HepG2 (cell line): ENCODE results near the gene ATP1B2. TPM values are rescaled to one million over a fixed set of nuclear protein-coding genes. Genes with fewer than 3 reads are reported as not detected.

Experiments used
- ATM ChIP-seq: fragments of 450-650 bp; IDR thresholded peaks from 2 replicates; pipeline ENCODE4 v1.7.1; 2017; ENCODE audit warnings: mild to moderate bottlenecking, borderline replicate concordance
- CHCHD3 ChIP-seq: sonication (generic); formaldehyde crosslinking; IDR thresholded peaks from 2 replicates; pipeline ENCODE4 v1.8.0; 2022; ENCODE audit warnings: mild to moderate bottlenecking, missing genetic modification reagents, moderate library complexity
- HNF4G ChIP-seq, 2 experiments: sonication (generic) in 1 of 2; formaldehyde crosslinking in 1 of 2; IDR thresholded peaks; 2 replicates each; pipeline versions ENCODE4 v1.4.0 to v1.6.1; 2011 to 2020; ENCODE audit warnings: borderline replicate concordance in 2 of 2, low read depth in 2 of 2, mild to moderate bottlenecking in 2 of 2, low read length in 1 of 2, missing genetic modification reagents in 1 of 2, moderate library complexity in 1 of 2
- HOXA3 ChIP-seq: sonication (generic); formaldehyde crosslinking; IDR thresholded peaks from 2 replicates; pipeline ENCODE4 v1.5.0; 2020; ENCODE audit warnings: missing genetic modification reagents
- KLF15 ChIP-seq: sonication (generic); formaldehyde crosslinking; IDR thresholded peaks from 2 replicates; pipeline ENCODE4 v1.8.1; 2023; ENCODE audit warnings: borderline replicate concordance, mild to moderate bottlenecking, inconsistent platforms, missing genetic modification reagents, mixed read lengths
- MED1 ChIP-seq: sonication (generic); formaldehyde crosslinking; IDR thresholded peaks from 2 replicates; pipeline ENCODE4 v1.4.0; 2020; ENCODE audit warnings: missing genetic modification reagents
- U2AF1 ChIP-seq: fragments of 200-400 bp; formaldehyde crosslinking; optimal IDR thresholded peaks from 2 replicates; pipeline ENCODE3; 2017; ENCODE audit warnings: mild to moderate bottlenecking, low read depth, low read length
- ZNF235 ChIP-seq: sonication (generic); formaldehyde crosslinking; IDR thresholded peaks from 2 replicates; pipeline ENCODE4 v1.8.1; 2023; ENCODE audit warnings: mild to moderate bottlenecking, missing genetic modification reagents, borderline replicate concordance
- ZNF296 ChIP-seq: sonication (generic); formaldehyde crosslinking; conservative IDR thresholded peaks from 2 replicates; pipeline ENCODE4 v1.5.0; 2020; ENCODE audit warnings: mild to moderate bottlenecking, missing genetic modification reagents
- ZNF446 ChIP-seq: sonication (generic); formaldehyde crosslinking; IDR thresholded peaks from 2 replicates; pipeline ENCODE4 v1.5.0; 2020; ENCODE audit warnings: mild to moderate bottlenecking, missing genetic modification reagents
- ZNF501 ChIP-seq: sonication (generic); formaldehyde crosslinking; IDR thresholded peaks from 2 replicates; pipeline ENCODE4 v1.5.1; 2020; ENCODE audit warnings: mild to moderate bottlenecking, moderate library complexity, missing genetic modification reagents
- ZNF766 ChIP-seq: sonication (generic); formaldehyde crosslinking; IDR thresholded peaks from 2 replicates; pipeline ENCODE4 v1.5.0; 2020; ENCODE audit warnings: missing genetic modification reagents, borderline replicate concordance
- ZNF782 ChIP-seq: sonication (generic); formaldehyde crosslinking; IDR thresholded peaks from 2 replicates; pipeline ENCODE4 v1.4.0; 2020; ENCODE audit warnings: missing genetic modification reagents, mild to moderate bottlenecking, borderline replicate concordance
- polyA plus RNA-seq, 8 experiments: library from polyadenylated mRNA; depleted of rRNA in 3 of 8; stranded (reverse) in 7 of 8; unstranded in 1 of 8; fragments of >200 nt; fragmentation: Illumina TruSeq in 4 of 8; extraction: Trizol in 4 of 8; gene quantifications; 2 replicates each; pipeline versions ENCODE4 v1.2.1 to v1.2.3, GENCODE V29; 2011 to 2016; ENCODE audit warnings: low read depth in 4 of 8, missing spikeins in 1 of 8, mixed read lengths in 1 of 8; ENCODE audit not compliant: insufficient read depth in 1 of 8
- total RNA-seq, 5 experiments: library from RNA; depleted of rRNA; stranded (reverse); fragments of >200 nt; fragmentation: Illumina TruSeq; extraction: Trizol; gene quantifications; 2 replicates each; pipeline ENCODE4 v1.2.3, GENCODE V29; 2016; ENCODE audit warnings: low read depth in 1 of 5
- TF ChIP-seq, protein P1 (sequence below): sonication (generic); formaldehyde crosslinking; IDR thresholded peaks from 2 replicates; pipeline ENCODE4 v1.8.0; 2022; ENCODE audit warnings: mild to moderate bottlenecking, missing genetic modification reagents; ENCODE audit not compliant: insufficient replicate concordance
- TF ChIP-seq, protein P2 (sequence below): sonication (generic); formaldehyde crosslinking; IDR thresholded peaks from 2 replicates; pipeline ENCODE4 v1.9.0; 2022; ENCODE audit warnings: low read depth, missing genetic modification reagents
- TF ChIP-seq, protein P3 (sequence below): sonication (generic); formaldehyde crosslinking; IDR thresholded peaks from 2 replicates; pipeline ENCODE4 v1.4.0; 2020; ENCODE audit warnings: missing genetic modification reagents

Gene ATP1B2
- total and polyA plus RNA-seq, 2 of the 13 experiments (the other 11 are each of a cell fraction or from before 2014, with no cell fraction given): not detected

DNA sequence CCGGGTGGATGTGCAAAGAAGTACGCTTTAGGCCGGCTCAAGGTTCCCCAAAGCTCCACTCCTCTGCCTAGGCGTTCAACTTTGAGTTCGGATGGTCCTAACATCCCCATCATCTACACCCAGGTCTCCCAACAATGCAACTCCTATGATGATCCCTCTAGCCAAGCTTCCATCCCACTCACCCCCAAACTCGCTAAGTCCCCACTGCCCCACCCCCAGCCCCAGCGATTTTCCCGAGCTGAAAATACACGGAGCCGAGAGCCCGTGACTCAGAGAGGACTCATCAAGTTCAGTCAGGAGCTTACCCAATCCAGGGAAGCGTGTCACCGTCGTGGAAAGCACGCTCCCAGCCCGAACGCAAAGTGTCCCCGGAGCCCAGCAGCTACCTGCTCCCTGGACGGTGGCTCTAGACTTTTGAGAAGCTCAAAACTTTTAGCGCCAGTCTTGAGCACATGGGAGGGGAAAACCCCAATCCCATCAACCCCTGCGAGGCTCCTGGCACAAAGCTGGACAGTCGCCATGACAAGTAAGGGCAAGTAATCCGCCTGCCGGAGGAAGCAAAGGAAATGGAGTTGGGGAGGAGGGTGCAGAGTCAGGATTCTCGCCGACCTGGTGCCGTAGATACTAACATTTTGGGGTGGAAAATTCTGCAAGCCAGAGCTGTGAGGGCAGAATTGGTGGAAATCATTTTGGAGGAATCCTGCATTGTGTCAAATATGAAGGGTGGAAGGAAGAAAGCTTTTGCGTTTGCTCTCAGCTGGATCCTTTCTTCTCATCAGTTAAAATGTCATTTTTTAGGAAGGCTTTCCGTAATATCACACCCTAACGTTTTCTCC lies 36.6 kb downstream of the ATP1B2 start, which contains the start of gene TP53 (continued):
- TF ChIP-seq, protein P1, sequence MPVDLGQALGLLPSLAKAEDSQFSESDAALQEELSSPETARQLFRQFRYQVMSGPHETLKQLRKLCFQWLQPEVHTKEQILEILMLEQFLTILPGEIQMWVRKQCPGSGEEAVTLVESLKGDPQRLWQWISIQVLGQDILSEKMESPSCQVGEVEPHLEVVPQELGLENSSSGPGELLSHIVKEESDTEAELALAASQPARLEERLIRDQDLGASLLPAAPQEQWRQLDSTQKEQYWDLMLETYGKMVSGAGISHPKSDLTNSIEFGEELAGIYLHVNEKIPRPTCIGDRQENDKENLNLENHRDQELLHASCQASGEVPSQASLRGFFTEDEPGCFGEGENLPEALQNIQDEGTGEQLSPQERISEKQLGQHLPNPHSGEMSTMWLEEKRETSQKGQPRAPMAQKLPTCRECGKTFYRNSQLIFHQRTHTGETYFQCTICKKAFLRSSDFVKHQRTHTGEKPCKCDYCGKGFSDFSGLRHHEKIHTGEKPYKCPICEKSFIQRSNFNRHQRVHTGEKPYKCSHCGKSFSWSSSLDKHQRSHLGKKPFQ (CRISPR knock-in tag): no peak
- no peak for TF ChIP-seq ZNF235 (CRISPR knock-in tag)
- TF ChIP-seq ZNF446: no peak
- TF ChIP-seq, protein P2, sequence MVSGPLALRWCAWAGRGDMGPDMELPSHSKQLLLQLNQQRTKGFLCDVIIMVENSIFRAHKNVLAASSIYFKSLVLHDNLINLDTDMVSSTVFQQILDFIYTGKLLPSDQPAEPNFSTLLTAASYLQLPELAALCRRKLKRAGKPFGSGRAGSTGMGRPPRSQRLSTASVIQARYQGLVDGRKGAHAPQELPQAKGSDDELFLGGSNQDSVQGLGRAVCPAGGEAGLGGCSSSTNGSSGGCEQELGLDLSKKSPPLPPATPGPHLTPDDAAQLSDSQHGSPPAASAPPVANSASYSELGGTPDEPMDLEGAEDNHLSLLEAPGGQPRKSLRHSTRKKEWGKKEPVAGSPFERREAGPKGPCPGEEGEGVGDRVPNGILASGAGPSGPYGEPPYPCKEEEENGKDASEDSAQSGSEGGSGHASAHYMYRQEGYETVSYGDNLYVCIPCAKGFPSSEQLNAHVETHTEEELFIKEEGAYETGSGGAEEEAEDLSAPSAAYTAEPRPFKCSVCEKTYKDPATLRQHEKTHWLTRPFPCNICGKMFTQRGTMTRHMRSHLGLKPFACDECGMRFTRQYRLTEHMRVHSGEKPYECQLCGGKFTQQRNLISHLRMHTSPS: no peak
- TF ChIP-seq U2AF1: no peak
- TF ChIP-seq ZNF296: no peak
- no peak for TF ChIP-seq KLF15 (CRISPR knock-in tag)
- TF ChIP-seq HOXA3 (CRISPR knock-in tag): peak; percentile 99
- peak; percentile 58 for TF ChIP-seq MED1 (CRISPR knock-in tag)
- no peak for TF ChIP-seq ZNF766 (CRISPR knock-in tag)
- no peak for TF ChIP-seq ZNF782
- TF ChIP-seq ZNF501 (CRISPR knock-in tag): no peak
- no peak for TF ChIP-seq CHCHD3 (CRISPR knock-in tag)
- TF ChIP-seq HNF4G (IDR thresholded peaks at IDR 0.05; ENCODE audit: borderline replicate concordance, low read depth, low read length): no peak
- TF ChIP-seq HNF4G (CRISPR knock-in tag; IDR thresholded peaks at IDR 0.05; ENCODE audit: borderline replicate concordance, low read depth): no peak
- no peak for TF ChIP-seq ATM
- TF ChIP-seq, protein P3, sequence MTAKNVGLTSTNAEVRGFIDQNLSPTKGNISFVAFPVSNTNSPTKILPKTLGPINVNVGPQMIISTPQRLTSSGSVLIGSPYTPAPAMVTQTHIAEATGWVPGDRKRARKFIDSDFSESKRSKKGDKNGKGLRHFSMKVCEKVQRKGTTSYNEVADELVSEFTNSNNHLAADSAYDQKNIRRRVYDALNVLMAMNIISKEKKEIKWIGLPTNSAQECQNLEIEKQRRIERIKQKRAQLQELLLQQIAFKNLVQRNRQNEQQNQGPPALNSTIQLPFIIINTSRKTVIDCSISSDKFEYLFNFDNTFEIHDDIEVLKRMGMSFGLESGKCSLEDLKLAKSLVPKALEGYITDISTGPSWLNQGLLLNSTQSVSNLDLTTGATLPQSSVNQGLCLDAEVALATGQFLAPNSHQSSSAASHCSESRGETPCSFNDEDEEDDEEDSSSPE: peak; percentile 91
